ENCODE results near the gene ABI3BP.

The ABI3BP gene

GRCh38 chr3:100780071-100780622 is 213.1 kb downstream of the ABI3BP start:
- no peak for DNase-seq (ENCODE audit: low read depth in 4 of 4, low spot score in 1 of 4)

- no peak for DNase-seq (ENCODE audit: low read depth in 4 of 4, low spot score in 1 of 4)
Observed at GRCh38 chr3:100779480-100779879, 213.7 kb downstream of the ABI3BP start.

DNA sequence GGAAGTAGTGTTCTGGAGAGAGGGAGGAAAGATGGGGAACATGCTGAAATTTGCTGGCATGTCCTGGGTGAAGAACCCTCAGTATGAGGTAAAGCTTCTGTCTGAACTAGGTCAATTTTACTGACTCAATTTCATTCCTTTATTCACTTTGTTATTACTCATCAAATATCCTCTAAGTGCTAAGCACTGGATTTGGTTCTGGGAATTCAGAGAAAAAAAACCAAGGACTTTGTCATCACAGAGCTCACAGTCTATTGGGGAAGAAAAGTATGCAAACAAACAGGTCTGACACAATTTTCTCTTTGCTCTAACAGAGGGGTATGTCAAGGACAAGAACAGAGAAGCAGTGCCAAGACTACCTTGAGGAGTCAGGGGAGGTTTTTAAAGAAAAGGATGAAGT is 215.9 kb downstream of the ABI3BP start:
- DNase-seq (ENCODE audit: low read depth in 4 of 4, low spot score in 1 of 4), result no peak

DNA sequence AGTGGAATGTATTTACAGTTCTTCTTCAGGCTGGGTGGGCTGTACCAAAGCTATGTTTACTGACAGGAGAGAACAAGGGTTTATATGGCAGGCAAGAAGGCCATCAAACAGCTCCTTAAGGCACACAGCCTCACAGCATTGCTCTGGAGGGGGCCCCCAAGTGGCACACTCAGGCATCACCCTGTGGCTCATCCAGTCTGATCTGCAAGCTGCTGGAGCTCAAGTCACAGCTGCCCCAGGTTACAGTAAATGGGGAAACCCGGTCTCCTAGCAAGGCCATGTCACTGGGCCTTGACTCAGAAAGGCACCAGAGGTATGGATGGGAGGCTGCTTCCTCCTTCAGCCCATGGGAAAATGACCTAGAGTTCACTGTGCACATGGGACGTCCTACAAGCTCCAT is 216.5 kb downstream of the ABI3BP start:
- DNase-seq (ENCODE audit: low read depth in 4 of 4, low spot score in 1 of 4), result no peak

- no peak for DNase-seq (ENCODE audit: low read depth in 4 of 4, low spot score in 1 of 4)
Observed at GRCh38 chr3:100776097-100776729, 217.0 kb downstream of the ABI3BP start.

GRCh38 chr3:100775669-100776068 is 217.6 kb downstream of the ABI3BP start:
- DNase-seq (ENCODE audit: low read depth in 4 of 4, low spot score in 1 of 4), result no peak

DNA sequence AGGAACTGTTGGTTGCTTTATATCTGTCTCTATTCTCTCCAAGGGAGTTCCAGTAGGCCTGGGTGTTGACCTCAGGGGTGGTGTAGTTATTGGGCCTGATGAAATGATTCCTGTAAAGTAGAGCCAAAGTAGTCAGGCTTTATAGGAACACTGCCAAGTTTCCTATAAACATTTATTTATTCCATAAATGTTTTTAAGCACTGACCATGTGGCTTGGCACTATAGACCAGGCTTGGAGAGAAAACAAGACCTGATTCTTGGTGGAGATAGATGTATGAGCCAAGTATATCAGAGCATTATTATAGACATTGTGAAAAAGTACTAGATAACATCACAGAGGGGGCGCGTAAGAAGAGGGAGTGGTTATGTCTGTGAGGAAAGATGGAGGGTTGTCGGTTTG is 218.0 kb downstream of the ABI3BP start:
- DNase-seq (ENCODE audit: low read depth in 4 of 4, low spot score in 1 of 4), result no peak

DNA sequence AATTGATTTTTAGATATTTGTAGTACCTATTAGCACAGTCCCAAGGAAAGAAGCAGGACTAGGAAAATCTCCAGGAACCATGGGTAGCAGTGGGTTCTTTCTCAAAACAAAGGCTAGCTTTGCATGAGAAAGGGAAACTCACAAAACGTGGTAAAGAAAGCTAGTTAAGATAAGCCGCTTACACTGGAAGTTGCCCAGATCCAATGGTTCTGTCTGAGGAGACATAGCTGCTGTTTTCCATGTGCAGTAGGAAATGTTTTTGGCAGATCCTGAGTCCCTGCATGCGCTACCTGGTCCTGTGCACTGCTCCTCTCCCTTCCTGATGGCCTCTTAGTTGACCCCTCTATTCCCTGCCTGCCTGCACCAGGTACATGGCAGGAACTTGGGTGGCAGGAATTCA is 223.5 kb downstream of the ABI3BP start:
- DNase-seq (ENCODE audit: low read depth in 4 of 4, low spot score in 1 of 4), result no peak

DNA sequence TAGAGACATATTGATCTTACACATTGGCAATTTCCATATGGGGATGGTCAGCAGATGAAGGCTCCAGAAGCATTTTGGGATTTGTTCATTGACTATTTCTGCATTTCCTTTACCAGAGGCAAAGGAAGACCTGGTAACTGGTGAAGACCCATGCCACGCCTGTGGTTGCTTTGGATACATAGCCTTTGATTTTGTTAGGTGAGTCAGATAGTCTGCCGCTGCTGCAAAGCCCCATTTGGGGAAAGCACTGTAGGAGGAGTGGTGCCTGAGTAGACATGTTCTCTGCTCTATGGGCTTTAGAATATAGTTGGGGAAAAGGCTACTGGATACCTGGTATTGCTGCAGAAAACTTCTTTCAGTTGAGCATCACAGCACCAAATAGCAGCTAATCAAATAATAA is 227.2 kb downstream of the ABI3BP start:
- no peak for DNase-seq (ENCODE audit: low read depth in 4 of 4, low spot score in 1 of 4)

DNA sequence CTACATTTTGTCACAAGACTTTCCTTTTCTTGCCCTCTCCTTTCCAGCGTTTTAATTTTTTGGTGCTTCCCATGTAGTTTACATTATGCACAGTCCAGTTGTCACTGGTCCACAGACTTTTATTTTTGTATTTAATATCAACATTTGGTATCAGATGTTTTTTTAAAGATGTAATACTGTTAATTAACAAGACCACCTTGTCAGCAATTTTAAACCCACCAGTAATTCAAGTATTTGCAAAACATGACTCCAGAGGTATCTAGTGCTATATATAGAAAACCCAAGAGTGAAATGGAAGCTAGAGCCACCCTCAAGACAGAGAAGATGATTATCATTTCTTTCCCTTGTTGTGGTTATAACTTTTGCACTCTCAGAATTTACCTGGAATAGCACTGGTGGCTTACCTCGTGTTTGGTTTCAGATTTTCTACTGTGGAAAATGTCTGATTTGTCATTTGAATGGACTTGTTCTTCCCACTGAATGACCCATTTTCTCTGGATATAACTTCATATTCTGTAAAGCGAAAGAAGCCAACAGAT is 227.7 kb downstream of the ABI3BP start:
- no peak for DNase-seq (ENCODE audit: low read depth in 4 of 4, low spot score in 1 of 4)

DNA sequence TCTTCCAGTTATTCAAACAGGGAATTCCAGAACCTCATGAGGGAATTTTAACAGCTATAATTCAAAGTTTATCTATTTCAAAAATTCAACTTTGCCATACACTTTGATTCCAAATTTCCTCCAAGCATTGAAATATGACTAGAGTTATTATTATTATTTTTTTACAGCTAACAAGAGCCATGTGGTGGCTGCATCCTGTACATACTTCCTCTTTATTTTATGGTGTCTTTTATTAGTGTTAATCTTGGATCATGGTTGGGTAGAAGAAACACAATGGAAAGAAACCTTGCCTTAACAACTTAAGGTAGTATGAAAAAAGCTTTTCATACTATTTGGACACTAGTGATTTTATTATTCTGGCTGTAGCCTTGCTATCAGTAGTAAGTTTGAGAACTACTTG is 231.3 kb downstream of the ABI3BP start:
- DNase-seq (ENCODE audit: low read depth in 4 of 4, low spot score in 1 of 4), result no peak

DNA sequence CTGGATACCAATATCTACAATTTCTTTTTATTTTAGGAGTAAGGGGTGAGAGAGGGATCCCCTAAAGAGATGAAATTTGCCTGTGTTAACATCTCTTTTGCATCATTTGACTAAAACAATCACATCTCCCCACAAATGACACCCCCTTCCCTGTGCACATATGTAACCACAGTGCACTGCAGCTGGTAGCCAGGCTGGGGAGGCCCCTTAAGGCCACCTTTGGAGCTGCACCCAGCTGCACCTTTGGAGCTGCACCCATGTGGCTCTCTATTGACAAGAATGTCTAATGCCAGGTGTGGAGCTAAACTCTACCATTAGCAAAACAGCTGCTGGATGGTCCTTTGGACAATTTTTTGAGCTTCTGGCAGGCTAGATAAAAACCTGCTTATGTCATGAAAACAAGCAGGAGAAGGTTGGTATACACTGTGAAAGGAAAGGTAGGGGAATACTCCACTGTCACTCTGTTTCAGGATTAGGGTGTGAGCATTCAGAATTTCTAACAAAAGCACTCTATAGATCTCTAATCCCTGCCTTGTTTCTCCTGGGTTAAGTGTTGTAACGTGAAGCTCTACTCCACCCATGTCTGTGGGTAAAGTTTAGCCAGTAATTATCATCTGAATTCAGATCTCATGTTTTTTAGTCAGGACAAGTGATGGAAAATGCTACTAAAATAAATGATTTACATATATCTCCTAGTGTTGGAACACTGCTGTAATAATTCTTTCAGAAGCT is 231.8 kb downstream of the ABI3BP start:
- no peak for DNase-seq (ENCODE audit: low read depth in 4 of 4, low spot score in 1 of 4)

DNA sequence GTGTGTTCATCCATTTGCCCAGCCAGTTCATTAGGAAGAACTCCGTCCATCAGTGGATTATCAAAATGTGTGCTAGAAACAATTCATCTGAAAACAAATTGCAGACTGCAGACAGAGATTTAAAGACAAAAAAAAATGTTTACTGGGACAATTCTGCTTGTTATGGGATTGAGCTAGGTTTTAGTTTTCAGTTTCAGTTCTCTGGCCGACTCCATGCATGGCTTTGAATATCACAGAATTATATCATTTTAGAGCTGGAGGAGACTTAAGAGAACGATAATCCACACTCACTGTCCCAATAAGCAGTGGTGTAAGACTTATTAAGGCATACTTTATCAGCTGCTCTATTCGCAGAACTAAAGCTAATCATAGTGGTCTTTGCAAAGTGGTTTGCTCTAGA is 232.8 kb downstream of the ABI3BP start:
- DNase-seq (ENCODE audit: low read depth in 4 of 4, low spot score in 1 of 4), result no peak

GRCh38 chr3:100759950-100760349 is 233.3 kb downstream of the ABI3BP start:
- no peak for DNase-seq (ENCODE audit: low read depth in 4 of 4, low spot score in 1 of 4)

DNA sequence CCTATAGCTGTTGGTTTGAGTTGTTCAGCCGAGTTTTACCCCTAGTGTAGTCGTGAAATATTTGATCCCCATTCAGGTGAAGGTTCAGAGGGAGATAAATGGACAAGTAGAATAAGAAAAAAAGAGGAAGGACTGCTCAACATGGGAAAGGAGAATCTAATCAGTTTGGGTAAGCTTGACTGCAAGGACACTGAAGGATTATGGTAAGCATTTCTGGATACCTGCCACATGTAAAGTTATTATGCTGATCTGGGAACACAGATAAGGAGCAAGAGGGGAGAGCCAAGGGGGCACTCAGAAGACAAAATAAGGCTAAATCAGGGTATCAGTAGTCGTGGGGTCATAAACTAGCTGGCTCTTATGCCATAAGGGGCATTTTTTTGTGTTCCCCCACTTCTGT is 234.1 kb downstream of the ABI3BP start:
- DNase-seq (ENCODE audit: low read depth in 4 of 4, low spot score in 1 of 4), result no peak

DNA sequence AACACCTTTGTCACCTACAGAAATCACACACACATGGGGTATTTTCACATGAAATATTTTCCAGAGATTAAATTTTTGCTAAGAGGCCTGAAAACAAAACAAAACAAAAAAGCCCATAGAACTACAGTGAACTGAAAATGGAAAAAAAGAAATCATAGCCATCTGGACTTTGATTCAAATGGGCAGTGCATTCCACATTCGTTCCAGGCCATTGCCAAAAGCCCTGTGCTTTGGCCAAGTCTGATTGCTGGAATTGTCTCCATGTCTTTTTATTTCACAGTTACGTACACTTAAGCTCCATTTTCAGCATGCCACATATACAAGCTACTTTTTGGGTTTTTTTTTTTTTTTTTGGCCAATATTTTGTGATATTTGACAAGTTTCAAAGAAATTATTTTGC is 236.8 kb downstream of the ABI3BP start:
- DNase-seq (ENCODE audit: low read depth in 4 of 4, low spot score in 1 of 4), result no peak

- no peak for DNase-seq (ENCODE audit: low read depth in 4 of 4, low spot score in 1 of 4)
Observed at GRCh38 chr3:100754563-100755334, 238.5 kb downstream of the ABI3BP start.

GRCh38 chr3:100753846-100754245 is 239.4 kb downstream of the ABI3BP start:
- DNase-seq (ENCODE audit: low read depth in 4 of 4, low spot score in 1 of 4), result no peak

GRCh38 chr3:100748967-100749366 is 244.3 kb downstream of the ABI3BP start:
- DNase-seq (ENCODE audit: low read depth in 4 of 4, low spot score in 1 of 4), result no peak

DNA sequence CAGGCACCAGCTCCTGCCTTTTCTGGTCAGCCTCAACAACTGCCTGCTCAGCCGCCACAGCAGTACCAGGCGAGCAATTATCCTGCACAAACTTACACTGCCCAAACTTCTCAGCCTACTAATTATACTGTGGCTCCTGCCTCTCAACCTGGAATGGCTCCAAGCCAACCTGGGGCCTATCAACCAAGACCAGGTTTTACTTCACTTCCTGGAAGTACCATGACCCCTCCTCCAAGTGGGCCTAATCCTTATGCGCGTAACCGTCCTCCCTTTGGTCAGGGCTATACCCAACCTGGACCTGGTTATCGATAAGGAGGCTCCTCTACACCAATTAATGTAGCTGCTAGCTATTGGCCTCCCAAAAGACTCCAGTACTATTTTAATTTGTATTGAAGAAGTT is 245.0 kb downstream of the ABI3BP start:
- no peak for DNase-seq (ENCODE audit: low read depth in 4 of 4, low spot score in 1 of 4)

DNA sequence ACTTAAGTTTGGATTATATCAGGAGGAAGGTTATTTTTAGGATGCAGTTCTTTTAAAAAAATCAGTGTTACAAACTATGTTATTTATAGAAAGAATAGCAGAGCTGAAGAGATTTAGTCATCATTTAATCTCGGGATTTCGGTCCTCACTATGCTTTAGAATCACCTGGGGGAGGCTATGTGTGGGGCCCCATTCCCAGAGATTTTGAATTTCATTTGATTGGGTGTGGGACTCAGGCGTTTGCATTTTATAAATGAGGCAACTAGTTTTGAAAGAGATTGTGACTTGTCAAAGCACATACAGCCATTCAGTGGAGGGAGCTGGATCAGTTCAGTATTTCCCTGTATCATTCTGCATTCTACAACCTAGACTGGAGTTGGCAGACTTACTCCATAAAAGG is 247.1 kb downstream of the ABI3BP start:
- DNase-seq (ENCODE audit: low read depth in 4 of 4, low spot score in 1 of 4), result no peak

DNA sequence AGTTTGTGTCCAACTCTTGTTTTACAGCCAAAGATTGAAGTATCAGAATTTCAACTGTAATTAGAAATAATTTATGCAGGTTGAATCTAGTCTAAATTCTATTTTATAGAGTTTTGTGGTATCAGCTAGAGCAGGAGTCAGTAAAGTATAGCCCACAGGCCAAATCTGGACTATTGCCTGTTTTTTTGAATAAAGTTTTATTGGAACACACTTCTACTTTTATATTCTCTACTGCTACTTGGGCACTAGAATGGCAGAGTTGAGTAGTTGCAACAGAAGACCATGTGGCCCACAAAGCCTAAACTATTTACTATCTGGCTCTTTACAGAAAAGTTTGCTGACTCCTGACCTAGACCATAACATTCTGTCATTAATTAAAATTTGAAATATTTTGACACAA is 247.6 kb downstream of the ABI3BP start:
- DNase-seq (ENCODE audit: low read depth in 4 of 4, low spot score in 1 of 4), result no peak
